Measurements from ENCODE around the gene CHD6. TPM values are rescaled to one million over a fixed set of nuclear protein-coding genes. Genes with fewer than 3 reads are reported as not detected.

CHD6 gene
- total and polyA plus RNA-seq, 2 donors: 11.8 to 45.7 TPM

- 100% methylated on average over 3 of the region's 3 CpGs for WGBS
- no peak overlapping the region for H3K27ac ChIP-seq (ENCODE audit: low read depth in 1 of 2, low read length in 1 of 2)
- H3K4me3 ChIP-seq (ENCODE audit: low read length in 2 of 2): no peak overlapping the region
- H3K9me3 ChIP-seq (ENCODE audit: control insufficient read depth in 2 of 2, insufficient read depth in 1 of 2, low read length in 1 of 2): no peaks in the 10 kb centered on the region
- H3K4me1 ChIP-seq (ENCODE audit: control insufficient read depth in 2 of 2, insufficient read depth in 2 of 2, low read length in 2 of 2): no peaks in the 10 kb centered on the region
- no peak for DNase-seq (ENCODE audit: low read depth in 6 of 9, low spot score in 9 of 9)
- peaks cover 0 to 6% of the 10 kb centered on the region in 2 donors for H3K36me3 ChIP-seq (ENCODE audit: control insufficient read depth in 2 of 2, insufficient read depth in 2 of 2, low read length in 1 of 2)
- no peaks in the 10 kb centered on the region for H3K27me3 ChIP-seq (ENCODE audit: control insufficient read depth in 2 of 2, insufficient read depth in 1 of 2, low read length in 1 of 2)
Observed at GRCh38 chr20:41566896-41567527, 51.2 kb downstream of the CHD6 start.

GRCh38 chr20:41563087-41563486, 55.1 kb downstream of the CHD6 start:
- H3K27me3 ChIP-seq (ENCODE audit: control insufficient read depth in 2 of 2, insufficient read depth in 1 of 2, low read length in 1 of 2): no peaks in the 10 kb centered on the region
- peaks cover 0 to 6% of the 10 kb centered on the region in 2 donors for H3K36me3 ChIP-seq (ENCODE audit: control insufficient read depth in 2 of 2, insufficient read depth in 2 of 2, low read length in 1 of 2)
- H3K27ac ChIP-seq (ENCODE audit: low read depth in 1 of 2, low read length in 1 of 2): no peak overlapping the region
- no peaks in the 10 kb centered on the region for H3K9me3 ChIP-seq (ENCODE audit: control insufficient read depth in 2 of 2, insufficient read depth in 1 of 2, low read length in 1 of 2)
- 97% methylated on average over 1 of the region's 1 CpG for WGBS
- no peak overlapping the region for H3K4me3 ChIP-seq (ENCODE audit: low read length in 2 of 2)
- no peaks in the 10 kb centered on the region for H3K4me1 ChIP-seq (ENCODE audit: control insufficient read depth in 2 of 2, insufficient read depth in 2 of 2, low read length in 2 of 2)
- no peak for DNase-seq (ENCODE audit: low read depth in 6 of 9, low spot score in 9 of 9)

DNA sequence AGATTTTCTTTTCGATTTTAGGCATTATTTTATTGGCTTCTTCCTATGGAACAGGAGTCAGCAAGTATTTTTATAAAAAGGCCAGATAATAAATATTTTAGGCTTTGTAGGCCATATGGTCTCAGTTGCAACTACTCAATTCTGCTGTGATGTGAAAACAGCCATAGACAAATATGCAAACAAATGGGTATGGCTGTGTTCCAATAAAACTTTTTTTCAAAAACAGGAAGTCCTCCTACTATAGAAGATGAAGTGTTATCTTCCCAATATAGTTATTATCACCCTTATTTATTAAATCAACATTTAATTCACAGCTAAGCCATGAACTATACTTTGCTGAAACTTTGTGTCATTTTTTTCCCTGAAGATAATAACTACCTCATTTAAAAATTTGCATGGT, 57.2 kb downstream of the CHD6 start:
- H3K9me3 ChIP-seq (ENCODE audit: control insufficient read depth in 2 of 2, insufficient read depth in 1 of 2, low read length in 1 of 2): peaks cover 0 to 2% of the 10 kb centered on the region in 2 donors
- no peak overlapping the region for H3K27ac ChIP-seq (ENCODE audit: low read depth in 1 of 2, low read length in 1 of 2)
- peaks cover 0 to 3% of the 10 kb centered on the region in 2 donors for H3K36me3 ChIP-seq (ENCODE audit: control insufficient read depth in 2 of 2, insufficient read depth in 2 of 2, low read length in 1 of 2)
- H3K4me1 ChIP-seq (ENCODE audit: control insufficient read depth in 2 of 2, insufficient read depth in 2 of 2, low read length in 2 of 2): no peaks in the 10 kb centered on the region
- no peak for DNase-seq (ENCODE audit: low read depth in 6 of 9, low spot score in 9 of 9)
- WGBS: 99% methylated on average over 1 of the region's 1 CpG
- no peaks in the 10 kb centered on the region for H3K27me3 ChIP-seq (ENCODE audit: control insufficient read depth in 2 of 2, insufficient read depth in 1 of 2, low read length in 1 of 2)
- H3K4me3 ChIP-seq (ENCODE audit: low read length in 2 of 2): no peak overlapping the region

DNA sequence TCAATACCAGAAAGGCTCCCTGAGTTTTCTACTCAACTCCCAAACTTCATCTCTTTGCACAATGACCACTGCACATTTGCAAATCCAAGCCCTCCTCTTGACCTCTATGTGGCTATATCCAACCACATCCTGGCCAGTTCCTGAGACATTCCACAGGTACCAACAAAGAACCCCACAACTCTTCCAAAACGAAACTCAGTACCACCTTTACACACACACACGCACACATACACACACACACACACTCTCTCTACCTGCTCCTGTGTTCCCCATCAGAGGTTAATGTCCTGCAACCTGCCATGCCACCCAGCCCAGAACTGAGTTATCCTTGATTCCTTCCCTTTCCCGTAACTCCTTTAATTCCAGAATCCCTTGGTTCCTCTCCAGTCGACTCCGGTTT, 58.5 kb downstream of the CHD6 start:
- Histone ChIP-seq H3K9me3 (ENCODE audit: control insufficient read depth in 2 of 2, insufficient read depth in 1 of 2, low read length in 1 of 2) (peaks cover 0 to 2% of the 10 kb centered on the region in 2 donors), H3K4me3 (ENCODE audit: low read length in 2 of 2) (no peak overlapping the region), H3K27me3 (ENCODE audit: control insufficient read depth in 2 of 2, insufficient read depth in 1 of 2, low read length in 1 of 2) (no peaks in the 10 kb centered on the region), H3K36me3 (ENCODE audit: control insufficient read depth in 2 of 2, insufficient read depth in 2 of 2, low read length in 1 of 2) (peaks cover 0 to 3% of the 10 kb centered on the region in 2 donors), H3K27ac (ENCODE audit: low read depth in 1 of 2, low read length in 1 of 2) (no peak overlapping the region), H3K4me1 (ENCODE audit: control insufficient read depth in 2 of 2, insufficient read depth in 2 of 2, low read length in 2 of 2) (no peaks in the 10 kb centered on the region)
- no peak for DNase-seq (ENCODE audit: low read depth in 6 of 9, low spot score in 9 of 9)
- 97% methylated on average over 5 of the region's 5 CpGs for WGBS

GRCh38 chr20:41553142-41553879, 64.9 kb downstream of the CHD6 start:
- Histone ChIP-seq H3K36me3 (ENCODE audit: control insufficient read depth in 2 of 2, insufficient read depth in 2 of 2, low read length in 1 of 2) (peaks cover 3 to 10% of the 10 kb centered on the region in 2 donors), H3K27ac (ENCODE audit: low read depth in 1 of 2, low read length in 1 of 2) (no peak overlapping the region), H3K4me3 (ENCODE audit: low read length in 2 of 2) (no peak overlapping the region), H3K9me3 (ENCODE audit: control insufficient read depth in 2 of 2, insufficient read depth in 1 of 2, low read length in 1 of 2) (peaks cover 2 to 3% of the 10 kb centered on the region in 2 donors), H3K27me3 (ENCODE audit: control insufficient read depth in 2 of 2, insufficient read depth in 1 of 2, low read length in 1 of 2) (no peaks in the 10 kb centered on the region), H3K4me1 (ENCODE audit: control insufficient read depth in 2 of 2, insufficient read depth in 2 of 2, low read length in 2 of 2) (no peaks in the 10 kb centered on the region)
- no peak for DNase-seq (ENCODE audit: low read depth in 6 of 9, low spot score in 9 of 9)
- 97% methylated on average over 9 of the region's 9 CpGs for WGBS

DNA sequence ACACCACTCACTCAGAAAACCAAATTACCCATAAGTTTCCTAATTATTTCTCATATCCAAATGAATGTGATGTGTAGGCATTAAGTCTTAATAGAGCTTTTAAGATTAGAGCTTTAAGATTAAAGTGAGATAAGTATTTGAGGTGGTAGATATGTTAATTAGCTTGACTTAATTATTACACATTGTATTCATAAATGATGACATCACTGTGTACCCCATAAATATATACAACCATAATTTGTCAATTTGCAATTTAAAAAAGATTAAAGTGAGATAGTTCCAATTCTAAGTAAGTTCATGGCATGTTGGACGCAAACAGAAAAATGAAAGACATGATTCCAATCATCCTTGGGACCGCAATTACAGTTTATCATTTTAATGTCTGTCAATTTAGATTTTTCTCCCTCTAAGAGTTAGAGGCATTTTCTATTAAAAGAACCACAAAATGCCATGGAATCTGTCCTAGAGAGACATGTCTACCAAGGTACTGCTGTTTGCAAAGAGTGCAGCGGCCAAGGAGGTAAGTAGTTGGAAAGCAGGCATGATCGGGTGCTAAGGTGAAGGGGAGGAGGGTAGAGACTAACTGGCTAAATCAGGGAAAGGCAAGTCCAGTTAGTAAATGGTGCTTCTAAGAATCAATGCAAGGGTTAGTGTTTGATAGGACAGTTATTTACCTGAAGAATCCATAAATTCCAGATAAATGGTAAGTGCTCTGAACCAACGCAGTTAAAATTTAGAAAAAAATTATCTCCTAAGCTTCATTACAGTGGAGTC, 65.7 kb downstream of the CHD6 start:
- no peaks in the 10 kb centered on the region for H3K4me1 ChIP-seq (ENCODE audit: control insufficient read depth in 2 of 2, insufficient read depth in 2 of 2, low read length in 2 of 2)
- DNase-seq (ENCODE audit: low read depth in 6 of 9, low spot score in 9 of 9): no peak
- WGBS: 97% methylated on average over 5 of the region's 5 CpGs
- no peak overlapping the region for H3K4me3 ChIP-seq (ENCODE audit: low read length in 2 of 2)
- H3K9me3 ChIP-seq (ENCODE audit: control insufficient read depth in 2 of 2, insufficient read depth in 1 of 2, low read length in 1 of 2): peaks cover 2 to 3% of the 10 kb centered on the region in 2 donors
- H3K27me3 ChIP-seq (ENCODE audit: control insufficient read depth in 2 of 2, insufficient read depth in 1 of 2, low read length in 1 of 2): no peaks in the 10 kb centered on the region
- H3K36me3 ChIP-seq (ENCODE audit: control insufficient read depth in 2 of 2, insufficient read depth in 2 of 2, low read length in 1 of 2): peaks cover 3 to 10% of the 10 kb centered on the region in 2 donors
- no peak overlapping the region for H3K27ac ChIP-seq (ENCODE audit: low read depth in 1 of 2, low read length in 1 of 2)

DNA sequence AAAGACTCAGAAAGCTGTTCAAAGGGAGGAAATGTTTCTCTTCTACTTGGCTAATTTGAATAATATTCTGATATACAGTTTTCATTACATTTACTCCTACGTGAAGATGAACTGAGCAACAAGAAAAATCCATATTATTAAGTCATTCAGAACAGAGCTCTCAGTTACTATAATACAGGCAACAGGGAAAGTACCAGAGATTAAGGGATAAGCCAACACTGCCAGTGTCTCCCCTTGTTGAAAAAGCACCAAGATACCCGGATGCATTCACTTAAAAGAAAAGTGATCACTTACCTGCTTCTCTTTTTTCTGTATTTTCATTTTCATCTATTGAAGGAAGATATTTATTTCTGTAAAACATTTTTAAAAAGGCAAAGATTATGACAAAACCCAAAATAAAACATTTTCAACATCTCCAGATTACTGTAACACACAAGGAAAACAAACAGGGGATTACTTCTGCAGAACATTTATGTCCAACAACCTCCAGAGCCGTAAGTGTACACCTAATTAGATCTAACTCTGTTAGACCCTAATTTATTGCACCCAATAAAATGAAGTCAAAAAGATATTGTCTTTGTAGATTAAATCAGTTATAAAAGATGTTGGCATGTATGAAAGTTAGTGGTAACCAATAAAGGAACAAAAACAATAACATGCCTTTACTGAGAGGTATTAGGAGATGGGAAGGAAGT, 67.0 kb downstream of the CHD6 start:
- WGBS: 81% methylated on average over 3 of the region's 3 CpGs
- peaks cover 0 to 3% of the 10 kb centered on the region in 2 donors for H3K9me3 ChIP-seq (ENCODE audit: control insufficient read depth in 2 of 2, insufficient read depth in 1 of 2, low read length in 1 of 2)
- no peak overlapping the region for H3K4me3 ChIP-seq (ENCODE audit: low read length in 2 of 2)
- DNase-seq (ENCODE audit: low read depth in 6 of 9, low spot score in 9 of 9): no peak
- no peak overlapping the region for H3K27ac ChIP-seq (ENCODE audit: low read depth in 1 of 2, low read length in 1 of 2)
- H3K4me1 ChIP-seq (ENCODE audit: control insufficient read depth in 2 of 2, insufficient read depth in 2 of 2, low read length in 2 of 2): no peaks in the 10 kb centered on the region
- no peaks in the 10 kb centered on the region for H3K27me3 ChIP-seq (ENCODE audit: control insufficient read depth in 2 of 2, insufficient read depth in 1 of 2, low read length in 1 of 2)
- peaks cover under 1 to 10% of the 10 kb centered on the region in 2 donors for H3K36me3 ChIP-seq (ENCODE audit: control insufficient read depth in 2 of 2, insufficient read depth in 2 of 2, low read length in 1 of 2)

GRCh38 chr20:41547221-41547620, 71.0 kb downstream of the CHD6 start:
- WGBS: 98% methylated on average over 8 of the region's 8 CpGs

More at GRCh38 chr20:41547221-41547620, 71.0 kb downstream of the CHD6 start:
- Histone ChIP-seq H3K36me3 (ENCODE audit: control insufficient read depth in 2 of 2, insufficient read depth in 2 of 2, low read length in 1 of 2) (peaks cover 0 to 10% of the 10 kb centered on the region in 2 donors), H3K9me3 (ENCODE audit: control insufficient read depth in 2 of 2, insufficient read depth in 1 of 2, low read length in 1 of 2) (no peaks in the 10 kb centered on the region), H3K27ac (ENCODE audit: low read depth in 1 of 2, low read length in 1 of 2) (no peak overlapping the region), H3K27me3 (ENCODE audit: control insufficient read depth in 2 of 2, insufficient read depth in 1 of 2, low read length in 1 of 2) (no peaks in the 10 kb centered on the region), H3K4me1 (ENCODE audit: control insufficient read depth in 2 of 2, insufficient read depth in 2 of 2, low read length in 2 of 2) (no peaks in the 10 kb centered on the region), H3K4me3 (ENCODE audit: low read length in 2 of 2) (no peak overlapping the region)
- DNase-seq (ENCODE audit: low read depth in 6 of 9, low spot score in 9 of 9): no peak
